Sigmoid colon (tissue), 7 donors: ENCODE results near the gene CCNL1. TPM values are rescaled to one million over a fixed set of nuclear protein-coding genes. Genes with fewer than 3 reads are reported as not detected.
A peak's percentile ranks its signal among the peaks of the same experiment; 100 is the strongest.

ENCODE experiments used
- DNase-seq: peaks from one replicate; pipeline ENCODE4 v3.0.0-alpha.2; 2019
- H3K27ac ChIP-seq, 4 donors: fragments of 200-600 bp; sonication (generic); one replicate each; pipeline ENCODE4 v1.5.1; 2016 to 2019; ENCODE audit warnings: mild to moderate bottlenecking in 1 of 4
- H3K27me3 ChIP-seq, 3 donors: fragments of 200-600 bp; sonication (generic); one replicate each; pipeline ENCODE4 v1.5.1; 2019; ENCODE audit warnings: mild to moderate bottlenecking in 1 of 3
- H3K36me3 ChIP-seq, 4 donors: fragments of 200-600 bp; sonication (generic); one replicate each; pipeline ENCODE4 v1.5.1; 2016 to 2019
- H3K4me1 ChIP-seq, 4 donors: fragments of 200-600 bp; sonication (generic); one replicate each; pipeline ENCODE4 v1.5.1; 2017 to 2019
- H3K4me3 ChIP-seq, 4 donors: fragments of 200-600 bp; sonication (generic); one replicate each; pipeline ENCODE4 v1.5.1; 2017 to 2019; ENCODE audit warnings: mild to moderate bottlenecking in 2 of 4, moderate library complexity in 1 of 4
- H3K9me3 ChIP-seq, 4 donors: fragments of 200-600 bp in 3 of 4; sonication (generic) in 3 of 4; one replicate each; pipeline versions ENCODE4 v1.5.1 to v1.6.1; 2013 to 2019
- EP300 ChIP-seq, 4 donors: sonication (generic); formaldehyde crosslinking; IDR thresholded peaks; one replicate each; pipeline ENCODE4 v1.6.1; 2017; ENCODE audit warnings: antibody characterized with exemption in 4 of 4
- POLR2A ChIP-seq, 2 donors: fragments of 450-650 bp; IDR thresholded peaks; one replicate each; pipeline ENCODE4 v1.6.1; 2016; ENCODE audit warnings: antibody characterized with exemption in 2 of 2, mild to moderate bottlenecking in 2 of 2, moderate library complexity in 2 of 2
- POLR2AphosphoS5 ChIP-seq, 4 donors: sonication (generic); formaldehyde crosslinking; IDR thresholded peaks; one replicate each; pipeline ENCODE4 v1.6.1; 2017; ENCODE audit warnings: antibody characterized with exemption in 4 of 4
- WGBS, 2 donors: extraction: QIAGEN DNeasy Blood & Tissue Kit; methylation state at CpG; one replicate each; pipeline ENCODE4 v1.1.7; 2013; 5-methylcytosine and 5-hydroxymethylcytosine counted together
- intact Hi-C: fragments of 100-400 bp; cut with DNase I; formaldehyde crosslinking; loops from one replicate; pipeline ENCODE4 v1.15.1; 2023
- polyA plus RNA-seq, 3 donors: library from polyadenylated mRNA; stranded (reverse); fragments of 200-250 nt; gene quantifications; one replicate each; pipeline ENCODE4 v1.2.3, GENCODE V29; 2013
- total RNA-seq, 4 donors: library from RNA; depleted of rRNA; stranded (reverse); fragments of >200 nt; gene quantifications; one replicate each; pipeline ENCODE4 v1.1.0, GENCODE V29; 2016
- TF ChIP-seq, protein P1 (sequence below), 4 experiments: fragments of 450-650 bp in 3 of 4; fragments of 200-600 bp in 1 of 4; IDR thresholded peaks; one replicate each; pipeline ENCODE4 v1.5.1; 2016 to 2019; ENCODE audit warnings: antibody characterized with exemption in 4 of 4, mild to moderate bottlenecking in 3 of 4, moderate library complexity in 2 of 4
- donor health status: healthy with polysubstance abuse.
- donor health status: Bipolar disorder and iron deficiency.
- donor health status: healthy.

The CCNL1 gene
- total and polyA plus RNA-seq, 7 donors, result 25.2 to 403 (median 110) TPM

DNA sequence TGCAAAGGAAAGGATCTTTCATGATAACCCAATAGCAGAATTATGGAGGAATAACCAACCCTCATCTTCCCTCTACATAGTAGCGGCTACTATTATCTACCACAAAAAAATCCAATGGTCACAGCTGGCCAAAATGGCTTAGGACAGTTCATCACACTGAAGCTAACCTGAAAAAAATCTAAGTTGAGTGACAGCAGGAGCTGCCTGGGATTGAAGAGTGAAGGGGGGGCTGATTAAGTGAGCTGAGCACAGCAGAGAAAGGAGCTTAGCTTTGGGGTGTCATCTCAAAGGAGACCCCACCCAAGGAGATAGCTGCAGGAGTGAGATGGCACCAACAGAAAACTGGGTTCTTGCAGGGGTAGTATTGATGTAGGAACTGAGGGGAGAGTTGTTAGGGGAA is 33.6 kb downstream of the CCNL1 start:
- Histone ChIP-seq H3K9me3 (no peaks in the 10 kb centered on the region), H3K4me3 (no peak overlapping the region), H3K27me3 (no peaks in the 10 kb centered on the region), H3K4me1 (peaks cover 0 to 37% (median 30%) of the 10 kb centered on the region in 4 donors), H3K36me3 (no peaks in the 10 kb centered on the region), H3K27ac (no peak overlapping the region)
- 81 to 93% methylated on average over 1 of the region's 1 CpG for WGBS, 2 donors
- no peak for TF ChIP-seq POLR2AphosphoS5 (IDR thresholded peaks at IDR 0.05)
- no peak for TF ChIP-seq POLR2A (IDR thresholded peaks at IDR 0.05)
- no peak for TF ChIP-seq EP300 (IDR thresholded peaks at IDR 0.05)
- TF ChIP-seq, protein P1, sequence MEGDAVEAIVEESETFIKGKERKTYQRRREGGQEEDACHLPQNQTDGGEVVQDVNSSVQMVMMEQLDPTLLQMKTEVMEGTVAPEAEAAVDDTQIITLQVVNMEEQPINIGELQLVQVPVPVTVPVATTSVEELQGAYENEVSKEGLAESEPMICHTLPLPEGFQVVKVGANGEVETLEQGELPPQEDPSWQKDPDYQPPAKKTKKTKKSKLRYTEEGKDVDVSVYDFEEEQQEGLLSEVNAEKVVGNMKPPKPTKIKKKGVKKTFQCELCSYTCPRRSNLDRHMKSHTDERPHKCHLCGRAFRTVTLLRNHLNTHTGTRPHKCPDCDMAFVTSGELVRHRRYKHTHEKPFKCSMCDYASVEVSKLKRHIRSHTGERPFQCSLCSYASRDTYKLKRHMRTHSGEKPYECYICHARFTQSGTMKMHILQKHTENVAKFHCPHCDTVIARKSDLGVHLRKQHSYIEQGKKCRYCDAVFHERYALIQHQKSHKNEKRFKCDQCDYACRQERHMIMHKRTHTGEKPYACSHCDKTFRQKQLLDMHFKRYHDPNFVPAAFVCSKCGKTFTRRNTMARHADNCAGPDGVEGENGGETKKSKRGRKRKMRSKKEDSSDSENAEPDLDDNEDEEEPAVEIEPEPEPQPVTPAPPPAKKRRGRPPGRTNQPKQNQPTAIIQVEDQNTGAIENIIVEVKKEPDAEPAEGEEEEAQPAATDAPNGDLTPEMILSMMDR (IDR thresholded peaks at IDR 0.05), result no peak
- no peak for DNase-seq
- intact Hi-C loops, result no loop called here

GRCh38 chr3:157125101-157125500 is 34.8 kb downstream of the CCNL1 start:
- no peak for TF ChIP-seq EP300 (IDR thresholded peaks at IDR 0.05)
- no peak for TF ChIP-seq POLR2A (IDR thresholded peaks at IDR 0.05)
- TF ChIP-seq, protein P1 (IDR thresholded peaks at IDR 0.05), result no peak
- TF ChIP-seq POLR2AphosphoS5 (IDR thresholded peaks at IDR 0.05), result no peak
- no peaks in the 10 kb centered on the region for H3K36me3 ChIP-seq
- no peaks in the 10 kb centered on the region for H3K9me3 ChIP-seq
- intact Hi-C loops, result no loop called here
- no peak overlapping the region for H3K4me3 ChIP-seq
- no peak overlapping the region for H3K27ac ChIP-seq
- no peak for DNase-seq
- H3K4me1 ChIP-seq, result peaks cover 0 to 27% (median 21%) of the 10 kb centered on the region in 4 donors
- no peaks in the 10 kb centered on the region for H3K27me3 ChIP-seq

DNA sequence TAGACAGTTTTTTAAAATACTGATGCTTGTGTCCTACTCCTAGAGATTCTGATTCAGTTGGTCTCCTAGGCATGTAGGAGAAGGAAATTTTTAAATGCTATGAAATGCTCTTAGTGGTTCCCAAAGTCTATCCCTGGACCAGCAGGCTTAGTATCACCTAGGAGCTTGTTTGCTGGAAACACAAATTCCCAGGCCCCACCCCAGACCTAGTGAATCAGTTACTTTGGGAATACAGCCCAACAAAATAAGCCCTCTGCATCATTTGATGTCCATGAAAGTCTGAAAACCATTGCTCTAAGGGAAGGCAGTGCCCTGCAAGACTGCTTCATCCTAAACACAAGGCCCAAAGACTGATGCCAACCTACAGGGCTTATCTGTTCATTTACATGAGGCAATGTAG is 36.3 kb downstream of the CCNL1 start:
- H3K4me1 ChIP-seq, result peaks cover 0 to 12% (median 7%) of the 10 kb centered on the region in 4 donors
- no peak overlapping the region for H3K27ac ChIP-seq
- H3K4me3 ChIP-seq, result no peak overlapping the region
- intact Hi-C loops, result no loop called here
- TF ChIP-seq POLR2AphosphoS5 (IDR thresholded peaks at IDR 0.05) (no peak), POLR2A (IDR thresholded peaks at IDR 0.05) (no peak)
- no peaks in the 10 kb centered on the region for H3K9me3 ChIP-seq
- no peaks in the 10 kb centered on the region for H3K36me3 ChIP-seq
- no peak for DNase-seq
- H3K27me3 ChIP-seq, result no peaks in the 10 kb centered on the region

GRCh38 chr3:157122832-157123427 is 37.0 kb downstream of the CCNL1 start:
- intact Hi-C loops, result no loop called here
- TF ChIP-seq EP300 (IDR thresholded peaks at IDR 0.05), result no peak
- TF ChIP-seq, protein P1 (IDR thresholded peaks at IDR 0.05), result no peak
- no peak for TF ChIP-seq POLR2AphosphoS5 (IDR thresholded peaks at IDR 0.05)
- TF ChIP-seq POLR2A (IDR thresholded peaks at IDR 0.05), result no peak
- Histone ChIP-seq H3K36me3 (no peaks in the 10 kb centered on the region), H3K27me3 (no peaks in the 10 kb centered on the region), H3K4me3 (no peak overlapping the region), H3K9me3 (no peaks in the 10 kb centered on the region), H3K4me1 (peaks cover 0 to 5% (median under 1%) of the 10 kb centered on the region in 4 donors), H3K27ac (peak overlapping the region in 1 of 4 donors; percentile 25)
- no peak for DNase-seq
- 75 to 87% methylated on average over 3 of the region's 3 CpGs for WGBS, 2 donors

- no peak overlapping the region for H3K4me3 ChIP-seq
- TF ChIP-seq, protein P1 (IDR thresholded peaks at IDR 0.05), result no peak
- no peak for TF ChIP-seq EP300 (IDR thresholded peaks at IDR 0.05)
- peak in 1 of 4 donors; percentile 11 for TF ChIP-seq POLR2AphosphoS5 (IDR thresholded peaks at IDR 0.05)
- no peak for TF ChIP-seq POLR2A (IDR thresholded peaks at IDR 0.05)
- peak overlapping the region in 2 of 4 donors; percentile 16 to 25 for H3K27ac ChIP-seq
- H3K36me3 ChIP-seq, result no peaks in the 10 kb centered on the region
- no peak for DNase-seq
- no peaks in the 10 kb centered on the region for H3K27me3 ChIP-seq
- WGBS, 2 donors, result 59 to 62% methylated on average over 2 of the region's 2 CpGs
- no peaks in the 10 kb centered on the region for H3K9me3 ChIP-seq
- intact Hi-C loops, result no loop called here
- peaks cover 0 to 5% (median 0%) of the 10 kb centered on the region in 4 donors for H3K4me1 ChIP-seq
These were observed 37.8 kb downstream of the CCNL1 start for GRCh38 chr3:157122116-157122515.
